Activated CD4-positive, alpha-beta T cell treated with anti-CD3 and anti-CD28 coated beads, Interleukin-2, amount 50 U/mL, for 1 hour (primary cell): Measurements from ENCODE around the gene CISD2.
"Not testable (repeated sequence)": the region's sequence is repeated elsewhere in the genome, so short reads cannot be mapped to it uniquely, and the experiment has no call there.

Experiments used
- DNase-seq: peaks from one replicate; pipeline ENCODE4 v3.0.0-alpha.2; 2020

CISD2 gene

DNA sequence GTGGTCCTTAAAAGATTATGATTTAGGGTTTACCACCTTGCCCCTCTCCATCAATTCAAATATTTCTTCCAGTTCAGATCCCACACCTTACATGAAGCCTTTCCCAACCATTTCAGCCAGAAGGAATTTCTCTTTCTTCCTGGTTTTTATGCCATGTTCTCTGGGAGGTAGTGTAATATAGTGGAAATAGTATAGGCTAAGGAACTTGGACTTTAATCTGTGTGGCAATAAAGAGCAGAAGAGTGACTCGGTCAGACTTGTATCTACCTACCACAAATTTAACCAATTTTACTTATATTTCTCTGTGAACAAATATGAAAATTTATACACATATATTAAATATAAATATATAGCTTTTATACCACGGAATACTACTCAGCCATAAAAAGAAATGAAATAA lies 18.4 kb upstream of the CISD2 start:
- no peak for DNase-seq

DNA sequence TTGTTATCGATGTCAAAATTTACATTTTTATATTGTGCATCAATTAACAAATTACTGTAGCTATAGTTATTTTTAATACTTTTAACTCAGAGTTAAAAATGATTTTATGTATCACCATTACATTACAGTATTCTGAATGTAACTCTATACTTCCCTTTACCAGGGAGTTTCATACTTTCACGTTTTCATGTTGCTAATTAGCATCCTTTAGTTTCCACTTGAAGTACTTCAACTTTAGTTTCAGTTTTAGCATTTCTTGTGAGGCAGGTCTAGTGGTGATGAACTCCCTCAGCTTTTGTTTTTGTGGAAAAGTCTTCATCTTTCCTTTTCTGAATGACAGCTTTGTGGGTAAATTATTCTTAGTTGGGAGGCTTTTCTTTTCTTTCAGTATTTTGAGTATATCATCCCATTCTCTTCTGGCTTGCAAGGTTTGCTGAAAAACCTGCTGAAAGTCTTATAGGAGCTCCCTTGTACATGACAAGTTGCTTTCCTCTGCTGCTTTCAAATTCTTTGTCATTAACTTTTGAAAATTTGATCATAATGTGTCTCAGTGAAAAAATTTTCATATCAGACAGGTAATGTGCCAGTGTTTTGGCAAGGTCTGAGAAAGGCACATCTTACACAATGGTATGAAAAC lies 9.8 kb upstream of the CISD2 start:
- no peak for DNase-seq

DNA sequence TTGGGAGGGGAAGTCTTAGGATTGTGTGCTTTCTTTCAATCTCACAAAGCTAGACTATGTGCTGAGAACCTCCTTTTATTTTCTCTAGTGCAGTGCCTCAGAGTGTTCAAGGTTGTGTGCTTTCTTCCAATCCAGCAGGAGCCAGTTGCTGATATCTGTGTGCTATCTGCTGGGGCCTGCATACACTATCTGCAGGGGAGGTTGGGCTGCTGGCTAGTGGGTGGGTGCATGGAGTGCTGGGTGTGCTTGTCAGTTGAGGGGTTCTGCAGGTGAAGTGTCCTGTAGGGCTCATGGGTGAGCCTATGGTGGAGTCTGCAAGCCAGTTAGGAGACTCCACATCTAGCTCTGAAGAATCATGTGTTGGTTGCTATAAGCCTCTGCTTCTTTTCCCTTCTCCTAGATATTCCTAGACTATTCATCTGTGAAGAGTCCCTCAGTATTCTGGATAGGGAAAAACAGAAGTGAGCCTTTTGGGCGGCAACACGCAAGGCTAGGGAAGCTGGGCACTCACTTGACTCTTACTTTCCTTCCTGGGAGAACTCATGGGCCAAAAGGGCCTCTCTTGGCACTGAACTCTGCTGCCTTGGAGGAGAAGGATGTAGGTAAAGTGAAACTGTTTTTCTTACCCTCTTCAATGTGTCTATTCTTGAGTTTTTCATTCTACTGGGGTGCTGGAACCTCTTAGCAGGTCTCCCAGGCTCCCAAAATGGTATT lies 8.0 kb upstream of the CISD2 start:
- no peak for DNase-seq

DNA sequence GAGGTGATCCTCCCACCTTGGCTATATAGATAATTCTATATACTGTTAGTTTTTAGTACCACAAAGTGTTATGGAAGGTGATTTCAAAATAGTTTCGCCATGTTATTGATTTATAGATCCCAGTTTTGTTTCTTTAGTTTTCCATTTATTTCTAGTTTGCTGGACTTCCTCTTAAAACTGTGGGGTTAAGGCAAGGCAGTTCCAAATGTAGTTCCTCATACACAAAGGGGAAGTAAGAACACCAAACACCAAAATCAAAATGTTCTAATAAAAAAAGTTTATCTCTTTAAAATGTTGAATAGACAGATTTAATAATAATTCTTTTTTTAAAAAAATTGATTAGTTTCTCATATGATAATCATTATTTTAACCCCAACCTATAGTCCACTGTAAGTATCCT lies 6.8 kb upstream of the CISD2 start:
- no peak for DNase-seq

DNA sequence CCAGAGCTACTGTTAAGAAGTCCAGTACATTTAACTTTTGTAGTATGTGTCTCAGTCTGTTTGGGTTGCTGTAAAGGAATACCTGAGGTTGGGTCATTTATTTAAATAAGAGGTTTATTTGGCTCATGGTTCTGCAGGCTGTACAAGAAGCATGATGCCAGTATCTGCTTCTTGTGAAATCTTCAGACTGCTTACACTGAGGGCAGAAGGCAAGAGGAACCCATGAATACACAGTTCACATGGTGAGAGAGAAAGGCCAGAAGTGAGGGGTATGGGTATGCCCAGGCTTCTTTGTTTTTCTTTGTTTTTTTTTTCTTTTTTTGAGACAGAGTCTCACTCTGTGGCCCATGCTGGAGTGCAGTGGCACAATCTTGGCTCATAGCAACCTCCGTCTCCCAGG lies 6.0 kb upstream of the CISD2 start:
- DNase-seq = no peak

DNA sequence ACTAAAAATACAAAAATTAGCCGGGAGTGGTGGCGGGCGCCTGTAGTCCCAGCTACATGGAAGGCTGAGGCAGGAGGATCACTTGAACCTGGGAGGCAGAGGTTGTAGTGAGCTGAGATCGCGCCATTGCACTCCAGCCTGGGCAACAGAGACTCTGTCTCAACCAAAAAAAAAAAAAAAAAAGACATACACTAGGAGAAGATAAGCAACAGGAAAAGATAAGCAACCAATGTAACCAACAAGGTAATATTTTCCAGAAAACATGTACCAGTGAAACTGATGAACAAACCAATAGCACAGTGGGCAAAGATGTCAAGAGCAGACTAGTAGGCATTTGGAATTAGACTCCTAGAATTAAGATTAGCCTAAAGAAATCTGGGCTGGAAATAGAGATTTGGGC lies 3.5 kb upstream of the CISD2 start:
- not testable (repeated sequence) for DNase-seq

DNA sequence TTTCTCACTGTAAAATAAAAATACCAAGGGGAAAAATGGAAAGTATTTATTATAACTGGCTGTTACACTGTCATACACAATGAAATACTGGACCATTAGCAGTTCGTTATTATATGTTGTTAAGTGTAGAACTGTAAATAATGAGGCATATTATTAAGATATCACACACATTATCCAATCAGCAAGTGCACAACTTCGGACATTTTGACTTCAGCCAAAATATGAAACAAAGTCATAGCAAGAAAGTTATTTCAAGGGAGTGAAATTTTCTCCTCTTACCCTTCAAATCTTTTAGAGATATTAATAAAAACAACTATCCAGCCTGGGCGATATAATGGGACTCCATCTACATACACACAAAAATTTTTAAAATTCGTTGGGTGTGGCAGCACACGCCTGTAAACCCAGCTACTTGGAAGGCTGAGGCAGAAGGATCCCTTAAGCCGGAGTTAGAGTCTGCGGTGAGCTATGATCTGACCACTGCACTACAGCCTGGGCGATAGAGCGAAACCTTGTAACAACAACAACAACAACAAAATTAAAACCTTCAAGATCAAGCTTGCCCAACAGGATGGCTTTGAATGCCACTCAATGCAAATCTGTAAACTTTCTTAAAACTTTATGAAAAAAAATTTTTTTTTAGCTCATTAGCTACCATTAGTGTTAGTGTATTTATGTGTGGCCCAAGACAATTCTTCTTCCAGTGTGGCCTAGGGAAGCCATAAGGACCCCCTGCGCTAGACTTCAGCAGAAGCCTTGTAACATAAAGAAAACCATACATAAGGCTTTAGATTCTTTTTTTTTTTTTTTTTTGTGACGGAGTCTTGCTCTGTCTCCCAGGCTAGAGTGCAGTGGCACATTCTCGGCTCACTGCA lies 1.3 kb upstream of the CISD2 start:
- DNase-seq = no peak

DNA sequence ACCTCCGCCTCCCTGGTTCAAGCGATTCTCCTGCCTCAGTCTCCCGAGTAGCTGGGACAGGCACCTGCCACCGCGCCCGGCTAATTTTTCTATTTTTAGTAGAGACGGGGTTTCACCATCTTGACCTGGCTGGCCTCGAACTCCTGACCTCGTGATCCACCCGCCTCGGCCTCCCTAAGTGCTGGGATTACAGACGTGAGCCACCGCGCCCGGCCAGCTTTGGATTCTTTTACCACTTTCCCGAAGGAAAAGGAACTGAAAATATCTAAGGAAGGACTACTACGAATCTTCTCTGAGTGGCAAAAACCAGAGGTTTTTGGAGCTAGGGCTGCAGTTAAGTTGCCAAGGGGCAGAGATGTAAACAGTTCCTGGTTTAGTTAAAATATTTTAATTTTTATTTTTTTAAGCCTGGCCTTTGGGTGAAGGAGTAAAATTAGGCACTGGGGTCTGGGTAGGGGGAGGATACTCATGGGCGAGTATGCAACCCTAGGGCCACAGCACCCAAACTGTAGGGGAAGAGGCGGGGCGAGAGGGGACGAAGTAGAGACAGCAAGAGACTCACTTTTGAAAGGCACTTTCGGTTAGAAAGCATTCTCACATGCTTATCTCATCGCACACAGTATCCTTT lies 525 bp upstream of the CISD2 start:
- DNase-seq = peak; percentile 13

DNA sequence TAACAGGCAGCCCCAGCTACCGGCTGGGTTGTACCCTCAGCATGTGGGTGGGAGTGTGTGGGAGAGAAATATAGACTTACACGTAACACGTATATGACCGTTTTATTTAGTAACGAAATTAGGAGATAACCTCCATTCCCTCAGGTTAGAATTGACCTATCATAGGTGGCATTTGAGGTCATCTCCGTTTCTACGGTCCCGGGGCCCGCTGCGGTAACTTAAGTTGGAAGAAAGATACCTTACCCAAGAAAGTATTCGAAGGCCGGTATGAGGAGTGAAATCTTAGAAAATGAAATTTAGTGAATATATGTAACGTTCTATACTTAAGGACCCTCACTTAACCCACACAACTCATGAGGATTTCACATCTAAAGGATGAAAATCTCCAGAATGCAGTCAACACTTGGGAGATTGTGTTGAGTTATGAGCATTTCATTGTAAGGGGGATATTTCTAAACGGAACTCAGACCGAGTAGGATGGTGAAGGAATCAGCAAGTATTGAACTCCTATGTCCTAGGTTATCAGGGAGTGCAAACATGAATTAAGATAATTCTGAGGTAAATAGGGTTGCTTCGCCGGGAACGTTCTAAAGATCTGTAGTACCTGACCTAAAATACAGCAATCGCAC lies 891 bp downstream of the CISD2 start:
- DNase-seq = no peak

DNA sequence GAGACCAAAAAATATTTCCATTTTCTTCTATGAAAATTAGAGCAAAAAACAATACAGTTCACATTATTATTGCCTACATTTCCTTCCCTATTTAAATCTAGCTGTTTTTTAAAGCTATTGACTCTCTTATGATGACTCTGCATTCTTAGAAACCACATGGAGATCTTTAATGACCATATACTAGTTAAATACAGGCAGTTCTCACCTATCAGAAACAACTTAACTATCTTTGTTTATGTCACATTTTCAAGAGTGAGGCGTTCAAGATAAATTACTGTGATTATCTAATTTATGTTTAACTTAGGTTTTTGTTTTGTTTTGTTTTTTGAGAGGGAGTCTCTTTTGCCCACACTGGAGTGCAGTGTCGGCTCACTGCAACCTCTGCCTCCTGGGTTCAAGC lies 3.0 kb downstream of the CISD2 start:
- DNase-seq = no peak

DNA sequence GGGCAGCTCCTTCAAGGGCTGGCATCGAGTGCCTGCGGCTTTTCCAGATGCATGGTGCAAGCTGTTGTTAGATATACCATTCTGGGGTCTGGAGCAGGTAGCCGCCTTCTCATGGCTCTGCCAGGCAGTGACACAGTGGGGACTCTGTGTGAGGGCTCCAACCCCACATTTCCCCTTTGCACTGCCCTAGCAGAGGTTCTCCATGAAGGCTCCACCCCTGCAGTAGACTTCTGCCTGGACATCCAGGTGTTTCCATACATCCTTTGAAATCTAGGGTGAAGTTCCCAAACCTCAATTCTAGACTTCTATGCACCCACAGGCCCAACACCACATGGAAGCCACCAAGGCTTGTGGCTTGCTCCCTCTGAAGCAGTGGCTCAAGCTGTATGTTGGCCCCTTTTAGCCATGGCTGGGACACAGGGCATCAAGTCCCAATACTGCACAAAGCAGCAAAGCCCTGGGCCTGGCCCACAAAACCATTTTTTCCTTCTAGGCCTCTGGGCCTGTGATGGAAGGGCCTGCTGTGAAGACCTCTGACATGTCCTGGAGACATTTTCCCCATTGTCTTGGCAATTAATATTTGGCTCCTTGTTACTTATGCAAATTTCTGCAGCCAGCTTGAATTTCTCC lies 8.8 kb downstream of the CISD2 start:
- DNase-seq = not testable (repeated sequence)

DNA sequence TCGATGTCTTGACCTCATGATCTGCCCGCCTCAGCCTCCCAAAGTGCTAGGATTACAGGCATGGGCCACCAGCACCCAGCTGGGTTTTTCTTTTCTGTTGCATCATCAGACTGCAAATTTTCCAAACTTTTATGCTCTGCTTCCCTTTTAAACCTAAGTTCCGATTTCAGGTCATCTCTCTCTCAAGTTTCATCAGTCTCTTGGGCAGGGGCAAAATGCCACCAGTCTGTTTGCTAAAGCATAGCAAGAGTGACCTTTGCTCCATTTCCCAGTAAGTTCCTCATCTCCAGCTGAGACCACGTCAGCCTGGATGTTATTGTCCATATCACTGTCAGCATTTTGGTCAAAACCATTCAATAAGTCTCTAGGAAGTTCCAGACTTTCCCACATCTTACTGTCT lies 9.6 kb downstream of the CISD2 start:
- not testable (repeated sequence) for DNase-seq

DNA sequence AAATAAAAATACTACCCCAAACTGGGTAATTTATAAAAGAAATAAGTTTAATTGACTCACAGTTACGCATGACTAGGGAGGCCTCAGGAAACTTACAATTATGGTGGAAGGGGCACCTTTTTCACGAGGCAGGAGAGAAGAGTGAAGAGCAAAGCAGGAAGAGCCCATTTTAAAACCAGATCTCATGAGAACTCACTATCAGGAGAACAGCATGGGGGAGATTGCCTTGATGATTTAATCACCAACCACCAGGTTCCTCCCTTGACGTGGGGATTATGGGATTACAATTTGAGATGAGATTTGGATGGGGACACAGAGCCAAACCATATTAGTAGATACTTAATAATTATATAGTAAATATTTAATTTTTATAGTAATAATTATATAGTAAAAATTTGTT lies 10.1 kb downstream of the CISD2 start:
- DNase-seq = no peak

DNA sequence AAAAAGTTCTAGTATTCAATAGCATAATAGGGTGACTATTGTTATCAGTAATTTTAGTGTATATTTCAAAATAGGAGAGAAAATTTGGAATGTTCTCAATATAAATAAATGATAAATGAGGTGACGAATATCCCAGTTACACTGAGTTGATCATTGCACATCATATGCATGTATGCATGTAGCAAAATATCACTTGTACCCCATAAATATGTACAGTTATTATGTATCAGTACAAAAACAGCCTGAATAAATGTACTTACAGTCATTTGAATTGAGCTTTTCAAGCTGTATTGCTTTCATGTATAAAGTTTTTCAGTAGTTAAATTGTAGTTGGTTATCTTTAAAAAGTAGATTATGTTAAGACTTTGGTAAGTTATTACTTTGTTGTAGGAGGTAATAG lies 12.6 kb downstream of the CISD2 start:
- no peak for DNase-seq

DNA sequence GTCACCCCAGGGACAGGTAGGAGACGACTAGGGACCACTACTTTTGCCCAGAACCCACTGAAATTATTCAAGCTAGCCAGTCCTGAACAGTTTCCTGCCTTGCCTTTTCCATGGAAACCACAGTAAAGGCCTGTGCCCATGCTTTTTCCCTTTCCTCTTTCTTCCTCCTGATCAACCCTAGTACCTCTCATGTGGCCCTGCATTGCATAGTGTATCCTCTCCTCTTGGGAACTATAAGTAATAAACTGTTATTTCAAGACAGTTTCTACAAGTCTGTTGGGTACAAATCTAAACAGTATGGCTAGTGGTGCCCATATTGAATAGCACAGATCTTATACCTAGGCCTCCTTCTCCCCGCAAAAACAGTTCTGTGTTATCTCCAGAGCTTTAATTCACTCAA lies 14.5 kb downstream of the CISD2 start:
- DNase-seq = no peak

DNA sequence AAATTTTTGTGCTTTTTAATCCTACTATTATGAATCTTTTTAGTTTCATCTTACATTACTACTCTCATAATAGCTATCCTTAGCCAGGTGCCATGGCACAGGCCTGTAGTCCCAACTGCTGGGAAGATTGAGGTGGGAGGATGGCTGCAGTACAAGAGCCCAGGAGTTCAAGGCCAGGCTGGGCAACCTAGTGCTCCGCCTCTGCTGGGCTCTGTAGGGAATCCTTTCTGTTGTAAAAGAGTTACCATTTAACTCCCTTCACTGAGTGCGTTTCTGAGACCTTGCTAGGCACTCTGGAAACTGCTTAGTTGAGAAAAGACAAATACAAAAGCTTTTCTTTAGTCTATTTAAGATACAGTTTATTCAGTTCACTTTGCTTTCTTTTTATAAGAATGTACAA lies 19.8 kb downstream of the CISD2 start:
- not testable (repeated sequence) for DNase-seq

DNA sequence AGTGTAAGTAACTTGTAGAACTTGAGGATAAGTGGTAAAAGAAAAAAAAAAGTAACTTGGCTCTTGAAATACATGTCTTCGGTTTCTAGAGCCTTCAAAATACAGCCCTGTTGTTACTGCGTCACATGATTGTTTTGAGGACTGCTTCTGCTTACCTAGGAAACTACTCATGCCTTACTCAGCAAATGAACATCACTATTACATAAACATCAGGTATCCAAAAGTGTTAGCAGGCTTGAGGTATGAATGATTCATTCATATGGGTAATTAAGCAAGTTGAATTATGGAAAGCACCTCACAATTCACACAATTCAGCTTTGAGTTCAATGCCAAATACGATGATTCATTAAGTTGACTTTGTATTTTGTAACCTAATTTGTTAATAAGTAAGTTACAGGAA lies 21.1 kb downstream of the CISD2 start:
- not testable (repeated sequence) for DNase-seq

DNA sequence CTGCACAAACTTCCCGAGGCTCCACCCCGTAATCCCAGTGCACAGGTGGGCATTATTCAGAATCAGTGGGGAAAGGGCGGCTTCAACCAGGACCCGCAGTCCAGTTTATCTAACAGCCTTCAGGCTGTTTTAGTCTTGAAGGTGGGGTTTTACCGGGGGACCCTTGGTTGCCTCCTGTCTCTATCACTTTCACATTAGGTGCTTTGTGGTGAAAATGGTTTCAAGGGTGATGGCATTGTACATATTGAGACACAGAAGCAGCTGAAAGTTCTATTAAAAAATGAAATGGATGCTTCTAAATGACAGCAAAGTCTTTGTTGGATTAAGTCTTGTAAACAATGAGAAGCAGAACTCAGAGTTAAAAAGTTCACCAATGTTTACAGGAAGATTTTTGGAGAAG lies 27.8 kb downstream of the CISD2 start:
- DNase-seq = not testable (repeated sequence)

DNA sequence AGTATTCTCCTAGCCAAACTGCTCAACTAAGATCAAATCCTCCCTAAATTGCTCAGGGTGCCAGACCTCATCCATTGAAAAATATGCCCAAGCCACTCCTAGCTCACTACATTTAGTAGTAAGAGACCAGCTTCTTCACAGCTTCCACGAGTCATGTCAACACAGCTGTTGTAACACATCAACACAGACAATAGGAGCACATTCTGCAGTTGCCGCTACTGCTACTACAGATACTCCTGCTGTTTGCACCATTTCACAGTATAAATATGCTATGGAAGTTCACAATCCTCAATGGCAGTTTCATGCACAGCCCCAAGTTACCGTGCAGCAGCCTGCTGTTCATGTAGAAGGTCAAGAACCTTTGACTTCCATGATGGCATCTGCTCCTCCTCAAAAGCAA lies 28.8 kb downstream of the CISD2 start:
- not testable (repeated sequence) for DNase-seq

DNA sequence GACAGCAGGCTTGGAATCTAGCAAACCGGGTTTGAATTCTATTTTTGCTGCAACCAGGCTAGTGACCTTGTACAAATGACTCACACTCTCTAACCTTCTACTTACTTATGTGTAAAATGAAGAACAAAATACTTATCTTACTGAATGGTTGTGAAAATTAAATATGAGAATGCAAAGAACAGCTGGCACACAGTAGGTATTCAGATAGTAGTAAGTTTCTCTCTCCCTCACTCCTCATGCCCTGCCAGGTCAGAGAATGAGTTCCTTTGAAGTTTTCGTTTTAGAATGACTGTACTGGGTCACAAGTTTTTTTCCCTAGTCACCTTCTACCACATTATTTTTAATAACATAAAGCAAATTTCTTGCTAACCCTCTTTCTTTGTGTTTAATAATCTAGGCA lies 33.0 kb downstream of the CISD2 start:
- no peak for DNase-seq

DNA sequence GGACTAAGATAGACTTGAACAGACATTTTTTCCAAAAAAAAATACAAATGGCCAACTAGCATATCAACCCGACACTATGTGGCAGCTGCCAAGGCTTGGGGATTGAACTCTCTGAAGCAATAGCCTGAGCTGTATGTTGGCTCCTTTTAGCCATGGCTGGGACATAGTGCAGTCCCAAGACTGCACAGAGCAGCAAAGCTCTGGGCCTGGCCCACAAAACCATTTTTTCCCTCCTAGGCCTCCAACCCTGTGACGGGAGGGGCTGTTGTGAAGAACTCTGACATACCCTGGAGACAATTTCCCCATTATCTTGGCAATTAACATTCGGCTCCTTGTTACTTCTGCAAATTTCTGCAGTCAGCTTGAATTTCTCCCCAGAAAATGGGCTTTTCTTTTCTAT lies 50.1 kb downstream of the CISD2 start:
- no peak for DNase-seq

DNA sequence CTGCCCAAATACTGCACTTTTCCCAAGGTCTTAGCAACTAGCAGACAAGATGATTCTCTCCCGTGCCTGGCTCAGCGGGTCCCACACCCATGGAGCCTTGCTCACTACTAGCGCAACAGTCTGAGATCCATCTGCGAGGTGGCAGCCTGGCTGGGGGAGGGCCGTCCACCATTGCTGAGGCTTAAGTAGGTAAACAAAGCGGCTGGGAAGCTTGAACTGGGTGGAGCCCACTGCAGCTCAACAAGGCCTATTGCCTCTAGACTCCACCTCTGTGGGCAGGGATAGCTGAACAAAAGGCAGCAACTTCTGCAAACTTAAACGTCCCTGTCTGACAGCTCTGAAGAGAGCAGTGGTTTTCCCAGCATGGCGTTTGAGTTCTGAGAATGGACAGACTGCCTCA lies 50.9 kb downstream of the CISD2 start:
- not testable (repeated sequence) for DNase-seq

DNA sequence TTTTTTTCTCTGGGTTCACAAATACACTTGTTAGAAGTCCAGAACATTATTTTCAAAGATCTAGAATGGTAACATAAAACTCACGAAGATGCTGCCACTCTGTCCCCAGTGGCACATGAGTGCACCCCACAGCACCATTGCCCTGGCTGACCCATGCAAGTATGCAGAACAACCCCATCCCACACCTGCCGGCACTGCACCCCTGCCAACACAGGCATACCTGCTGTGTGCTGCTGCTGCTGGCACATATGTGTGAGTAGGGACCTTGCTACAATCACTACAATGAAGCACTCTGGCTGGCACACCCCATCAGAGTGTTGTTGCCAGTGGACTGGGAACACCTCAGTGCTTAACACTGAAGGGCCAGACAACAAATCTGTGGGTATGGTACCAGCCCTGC lies 66.9 kb downstream of the CISD2 start:
- DNase-seq = no peak
